Ovary (tissue), 9 donors: ENCODE measurements around the gene NCF4. TPM values are rescaled to one million over a fixed set of nuclear protein-coding genes. Genes with fewer than 3 reads are reported as not detected.

ENCODE experiments used
- DNase-seq, 5 donors: peaks; one replicate each; pipeline ENCODE4 v3.0.0-alpha.2; 2019 to 2020
- H3K27ac ChIP-seq, 2 donors: fragments of 200-600 bp; one replicate each; pipeline versions ENCODE4 v1.5.1 to v1.8.0; 2019 to 2022
- H3K27me3 ChIP-seq: fragments of 200-600 bp; one replicate; pipeline ENCODE4 v1.8.0; 2022
- H3K36me3 ChIP-seq: fragments of 200-600 bp; sonication (generic); one replicate; pipeline ENCODE4 v1.5.1; 2019
- H3K4me1 ChIP-seq: one replicate; pipeline ENCODE4 v1.8.1; 2013; ENCODE audit warnings: mild to moderate bottlenecking, moderate library complexity; ENCODE audit not compliant: insufficient read depth
- H3K4me3 ChIP-seq: fragments of 200-600 bp; sonication (generic); one replicate; pipeline ENCODE4 v1.5.1; 2017
- H3K9me3 ChIP-seq, 2 donors: fragments of 200-600 bp in 1 of 2; sonication (generic) in 1 of 2; one replicate each; pipeline versions ENCODE4 v1.5.1 to v1.8.1; 2013 to 2019; ENCODE audit warnings: mild to moderate bottlenecking in 1 of 2, moderate library complexity in 1 of 2
- EP300 ChIP-seq: sonication (generic); formaldehyde crosslinking; IDR thresholded peaks from one replicate; pipeline ENCODE4 v1.6.1; 2017; ENCODE audit warnings: antibody characterized with exemption
- POLR2A ChIP-seq: fragments of 450-650 bp; IDR thresholded peaks from one replicate; pipeline ENCODE4 v1.6.1; 2017; ENCODE audit warnings: antibody characterized with exemption, mild to moderate bottlenecking, moderate library complexity
- WGBS, 3 donors: extraction: QIAGEN DNeasy Blood & Tissue Kit in 1 of 3; methylation state at CpG; one replicate each; pipeline versions ENCODE4 v1.1.5 to v1.1.7; 2013 to 2017; 5-methylcytosine and 5-hydroxymethylcytosine counted together
- intact Hi-C, 4 donors: fragments of 100-400 bp; cut with DNase I; formaldehyde crosslinking; loops; one replicate each; pipeline versions ENCODE4 v1.11.0 to v1.15.1; 2022 to 2023
- polyA plus RNA-seq, 2 donors: library from polyadenylated mRNA; stranded (reverse); fragments of 200-250 nt in 1 of 2; fragments of 350-450 nt in 1 of 2; fragmentation: Illumina TruSeq in 1 of 2; extraction: RNeasy Lipid Tissue Mini Kit (QIAGEN cat#74804) in 1 of 2; gene quantifications; one replicate each; pipeline ENCODE4 v1.2.3, GENCODE V29; 2013 to 2014
- total RNA-seq, 7 donors: library from RNA; depleted of rRNA in 2 of 7; stranded (reverse); fragments of >200 nt in 2 of 7; fragmentation: NEBNext Ultra II Directional in 3 of 7; extraction: Animal tissue kit (Norgen Biotek cat#: 25700) in 3 of 7; gene quantifications; one replicate each; pipeline versions ENCODE4 v1.1.0 to v1.2.4, GENCODE V29; 2016 to 2023
- TF ChIP-seq, protein P1 (sequence below), 3 donors: fragments of 450-650 bp in 2 of 3; fragments of 200-600 bp in 1 of 3; IDR thresholded peaks; one replicate each; pipeline versions ENCODE4 v1.5.1 to v1.8.0; 2016 to 2022; ENCODE audit warnings: antibody characterized with exemption in 3 of 3, mild to moderate bottlenecking in 1 of 3
- donor health status: DM: no; HTN: no; CAD: no; lungs with moderate emphysema.
- donor health status: DM: no; HTN: no; CAD: no.
- donor health status: Bipolar disorder and iron deficiency.
- donor health status: DM: yes; HTN: yes; CAD: no.
- donor health status: DM: no; HTN: no; CAD: no.
- donor health status: DM: yes; HTN: yes; CAD: no.

NCF4 gene
- total and polyA plus RNA-seq, 9 donors: 2.2 to 6.7 (median 4.8) TPM

DNA sequence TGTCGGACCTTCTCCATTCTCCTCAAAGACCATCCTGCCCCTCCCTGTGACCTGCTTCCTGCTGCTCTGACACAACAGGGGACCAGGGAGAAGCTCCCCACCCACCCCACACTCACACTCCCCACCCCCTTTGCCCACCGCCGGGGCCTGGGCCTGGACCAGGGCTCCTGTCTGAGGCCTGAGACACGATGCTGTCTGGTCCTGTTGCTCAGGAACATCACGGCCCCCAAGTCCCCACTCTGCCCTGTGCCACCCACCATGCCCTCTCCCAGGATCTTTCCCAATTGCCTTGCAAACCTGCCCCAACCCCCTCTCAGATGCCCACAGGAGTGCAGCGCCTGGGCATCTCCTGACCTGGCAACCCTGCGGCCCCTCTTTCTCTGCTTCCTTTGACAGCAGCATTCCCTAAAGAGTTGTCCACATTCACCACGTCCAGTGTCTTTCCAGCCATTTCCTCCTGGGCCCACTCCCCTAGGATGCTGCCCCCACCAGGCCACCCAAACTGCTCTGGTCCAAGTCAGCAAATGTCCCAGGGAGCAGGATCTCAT lies 63.4 kb downstream of the NCF4 start:
- TF ChIP-seq POLR2A (no peak), EP300 (no peak)
- TF ChIP-seq, protein P1, sequence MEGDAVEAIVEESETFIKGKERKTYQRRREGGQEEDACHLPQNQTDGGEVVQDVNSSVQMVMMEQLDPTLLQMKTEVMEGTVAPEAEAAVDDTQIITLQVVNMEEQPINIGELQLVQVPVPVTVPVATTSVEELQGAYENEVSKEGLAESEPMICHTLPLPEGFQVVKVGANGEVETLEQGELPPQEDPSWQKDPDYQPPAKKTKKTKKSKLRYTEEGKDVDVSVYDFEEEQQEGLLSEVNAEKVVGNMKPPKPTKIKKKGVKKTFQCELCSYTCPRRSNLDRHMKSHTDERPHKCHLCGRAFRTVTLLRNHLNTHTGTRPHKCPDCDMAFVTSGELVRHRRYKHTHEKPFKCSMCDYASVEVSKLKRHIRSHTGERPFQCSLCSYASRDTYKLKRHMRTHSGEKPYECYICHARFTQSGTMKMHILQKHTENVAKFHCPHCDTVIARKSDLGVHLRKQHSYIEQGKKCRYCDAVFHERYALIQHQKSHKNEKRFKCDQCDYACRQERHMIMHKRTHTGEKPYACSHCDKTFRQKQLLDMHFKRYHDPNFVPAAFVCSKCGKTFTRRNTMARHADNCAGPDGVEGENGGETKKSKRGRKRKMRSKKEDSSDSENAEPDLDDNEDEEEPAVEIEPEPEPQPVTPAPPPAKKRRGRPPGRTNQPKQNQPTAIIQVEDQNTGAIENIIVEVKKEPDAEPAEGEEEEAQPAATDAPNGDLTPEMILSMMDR (IDR thresholded peaks at IDR 0.05): no peak
- WGBS, 3 donors: 91 to 94% (median 92%) methylated on average over 8 of the region's 8 CpGs
- no peak for DNase-seq
- H3K9me3 ChIP-seq: no peaks in the 10 kb centered on the region
- H3K27me3 ChIP-seq: no peaks in the 10 kb centered on the region
- no peaks in the 10 kb centered on the region for H3K4me1 ChIP-seq
- intact Hi-C loops: no loop called here
- no peak overlapping the region for H3K4me3 ChIP-seq
- H3K36me3 ChIP-seq: no peaks in the 10 kb centered on the region
- no peak overlapping the region for H3K27ac ChIP-seq

- TF ChIP-seq POLR2A (no peak), EP300 (no peak)
- TF ChIP-seq, protein P1 (IDR thresholded peaks at IDR 0.05): no peak
- Histone ChIP-seq H3K27ac (no peak overlapping the region), H3K4me3 (no peak overlapping the region), H3K9me3 (no peaks in the 10 kb centered on the region), H3K36me3 (no peaks in the 10 kb centered on the region), H3K4me1 (no peaks in the 10 kb centered on the region), H3K27me3 (no peaks in the 10 kb centered on the region)
- DNase-seq: no peak
- intact Hi-C loops: no loop called here
- 87 to 90% (median 90%) methylated on average over 18 to 19 of the region's 19 CpGs for WGBS, 3 donors
Observed at GRCh38 chr22:36925388-36926290, 64.8 kb downstream of the NCF4 start.

GRCh38 chr22:36926309-36926708 lies 65.5 kb downstream of the NCF4 start:
- no peak overlapping the region for H3K27ac ChIP-seq
- TF ChIP-seq EP300 (no peak), POLR2A (no peak)
- TF ChIP-seq, protein P1 (IDR thresholded peaks at IDR 0.05): no peak
- H3K27me3 ChIP-seq: no peaks in the 10 kb centered on the region
- no peaks in the 10 kb centered on the region for H3K36me3 ChIP-seq
- H3K4me1 ChIP-seq: no peaks in the 10 kb centered on the region
- 87 to 92% (median 88%) methylated on average over 6 of the region's 6 CpGs for WGBS, 3 donors
- H3K9me3 ChIP-seq: no peaks in the 10 kb centered on the region
- DNase-seq: no peak
- intact Hi-C loops: no loop called here
- no peak overlapping the region for H3K4me3 ChIP-seq

GRCh38 chr22:36926721-36927435 lies 66.1 kb downstream of the NCF4 start:
- Histone ChIP-seq H3K9me3 (no peaks in the 10 kb centered on the region), H3K4me3 (no peak overlapping the region), H3K27ac (no peak overlapping the region), H3K27me3 (no peaks in the 10 kb centered on the region), H3K36me3 (no peaks in the 10 kb centered on the region), H3K4me1 (no peaks in the 10 kb centered on the region)
- intact Hi-C loops: no loop called here
- no peak for DNase-seq
- TF ChIP-seq, protein P1 (IDR thresholded peaks at IDR 0.05): no peak
- TF ChIP-seq POLR2A (no peak), EP300 (no peak)
- WGBS, 3 donors: 75 to 81% (median 78%) methylated on average over 14 of the region's 14 CpGs
